Esophagus squamous epithelium (tissue), 5 donors: ENCODE measurements around the gene LRCH4. TPM values are rescaled to one million over a fixed set of nuclear protein-coding genes. Genes with fewer than 3 reads are reported as not detected.

Source experiments
- DNase-seq: peaks from one replicate; lab custom pipeline; 2025; lab: John Stamatoyannopoulos, UW
- H3K27ac ChIP-seq, 4 donors: fragments of 200-600 bp; sonication (generic); one replicate each; pipeline ENCODE4 v1.5.1; 2016 to 2019; ENCODE audit warnings: mild to moderate bottlenecking in 1 of 4
- H3K27me3 ChIP-seq, 4 donors: fragments of 200-600 bp; sonication (generic); 1 replicate in 3 of 4; 2 replicates in 1 of 4; pipeline versions ENCODE4 v1.5.1 to v1.6.0; 2017 to 2021; ENCODE audit warnings: antibody characterized with exemption in 1 of 4
- H3K36me3 ChIP-seq, 3 donors: fragments of 200-600 bp; sonication (generic); one replicate each; pipeline ENCODE4 v1.5.1; 2016 to 2019
- H3K4me1 ChIP-seq, 3 donors: fragments of 200-600 bp; sonication (generic); one replicate each; pipeline ENCODE4 v1.5.1; 2017 to 2019
- H3K4me3 ChIP-seq, 4 donors: fragments of 200-600 bp; sonication (generic); 1 replicate in 3 of 4; 2 replicates in 1 of 4; pipeline ENCODE4 v1.5.1; 2016 to 2019; ENCODE audit warnings: mild to moderate bottlenecking in 2 of 4, moderate library complexity in 1 of 4
- H3K9me3 ChIP-seq, 3 donors: fragments of 200-600 bp; sonication (generic); one replicate each; pipeline ENCODE4 v1.5.1; 2016 to 2019
- CTCF ChIP-seq, 6 experiments: fragments of 450-650 bp in 4 of 6; fragments of 200-600 bp in 2 of 6; sonication (generic) in 2 of 6; IDR thresholded peaks; one replicate each; pipeline ENCODE4 v1.5.1; 2016 to 2019; ENCODE audit warnings: antibody characterized with exemption in 6 of 6, mild to moderate bottlenecking in 4 of 6, moderate library complexity in 4 of 6
- POLR2A ChIP-seq, 4 donors: fragments of 450-650 bp; IDR thresholded peaks; one replicate each; pipeline ENCODE4 v1.6.1; 2017; ENCODE audit warnings: antibody characterized with exemption in 4 of 4, mild to moderate bottlenecking in 4 of 4, moderate library complexity in 3 of 4
- WGBS, 2 donors: methylation state at CpG; one replicate each; pipeline ENCODE4 v1.1.5; 2018; 5-methylcytosine and 5-hydroxymethylcytosine counted together
- intact Hi-C: fragments of 100-400 bp; cut with DNase I; formaldehyde crosslinking; loops from one replicate; pipeline ENCODE4 v1.15.0; 2022
- total RNA-seq, 4 donors: library from RNA; depleted of rRNA; stranded (reverse); fragments of >200 nt; gene quantifications; one replicate each; pipeline ENCODE4 v1.1.0, GENCODE V29; 2016
- donor health status: DM: yes; HTN: yes; CAD: no.

Gene LRCH4
- total RNA-seq, 4 donors from 2014 or later: 50.1 to 84.0 (median 70.4) TPM

GRCh38 chr7:100574362-100575205, 11.3 kb downstream of the LRCH4 start:
- intact Hi-C loops: no loop called here
- WGBS, 2 donors: 91 to 95% methylated on average over 29 to 31 of the region's 44 CpGs

DNA sequence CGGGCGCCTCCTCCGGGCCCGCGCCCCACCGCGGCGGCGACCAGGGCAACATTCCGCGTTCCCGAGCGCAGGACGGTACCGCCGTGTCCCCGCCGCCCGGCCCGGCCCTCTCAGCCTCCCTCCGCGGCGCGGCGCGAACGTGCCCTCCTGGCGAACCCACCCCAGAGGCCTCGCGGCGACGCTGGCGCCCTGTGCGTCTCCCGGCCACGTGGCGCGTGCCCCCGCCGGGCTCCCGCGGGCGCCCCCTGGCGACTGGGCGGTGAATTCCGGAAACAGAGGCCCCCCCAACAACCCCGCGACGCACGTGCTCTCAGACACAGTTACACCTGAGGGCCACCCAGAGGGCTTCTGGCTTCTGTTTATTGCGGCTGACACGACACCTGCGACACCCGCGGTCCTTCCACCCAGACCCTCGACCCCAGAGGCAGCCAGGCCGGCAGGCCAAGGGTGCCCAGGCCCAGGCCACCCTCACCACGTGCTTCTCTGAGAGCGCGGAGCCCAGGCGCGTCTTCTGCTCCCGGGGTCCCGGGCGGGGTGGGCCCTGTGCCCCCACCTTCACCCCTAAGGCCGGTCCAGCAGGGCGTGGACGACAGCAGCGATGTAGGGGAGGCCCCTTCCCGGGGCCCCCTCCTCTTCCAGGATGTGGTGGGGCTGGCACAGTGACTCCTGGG, 12.1 kb downstream of the LRCH4 start, which contains the start of gene SAP25:
Gene SAP25 (minus strand): TSS at position 210 of the 671 bp plus-strand sequence. CDS start 158 bp downstream, at position 52.
- no peak for DNase-seq
- no peak for TF ChIP-seq CTCF (IDR thresholded peaks at IDR 0.05)
- no peak within 1 kb of the TSS for H3K4me3 ChIP-seq
- no peaks in the 10 kb centered on the region for H3K9me3 ChIP-seq
- no peak within 1 kb of the TSS for H3K27ac ChIP-seq
- intact Hi-C loops: no loop called here
- peaks cover 40 to 58% (median 40%) of the 10 kb centered on the region in 3 donors for H3K36me3 ChIP-seq
- WGBS, 2 donors: no CpG with 5 or more reads among the region's 70 CpGs
- peaks cover 12 to 28% (median 19%) of the 10 kb centered on the region in 3 donors for H3K4me1 ChIP-seq
- H3K27me3 ChIP-seq: peaks cover 0 to 17% (median 0%) of the 10 kb centered on the region in 4 donors

More at GRCh38 chr7:100574362-100575205, 11.3 kb downstream of the LRCH4 start:
- no peak for DNase-seq
- H3K36me3 ChIP-seq: peaks cover 40 to 65% (median 44%) of the 10 kb centered on the region in 3 donors
- no peaks in the 10 kb centered on the region for H3K9me3 ChIP-seq
- no peak overlapping the region for H3K4me3 ChIP-seq
- peaks cover 8 to 20% (median 14%) of the 10 kb centered on the region in 3 donors for H3K4me1 ChIP-seq
- H3K27ac ChIP-seq: no peak overlapping the region
- peaks cover 0 to 17% (median 0%) of the 10 kb centered on the region in 4 donors for H3K27me3 ChIP-seq
- TF ChIP-seq CTCF (IDR thresholded peaks at IDR 0.05): no peak
- no peak for TF ChIP-seq POLR2A (IDR thresholded peaks at IDR 0.05)

- H3K27me3 ChIP-seq: peaks cover 0 to 17% (median 0%) of the 10 kb centered on the region in 4 donors
- no peak for TF ChIP-seq CTCF (IDR thresholded peaks at IDR 0.05)
- TF ChIP-seq POLR2A (IDR thresholded peaks at IDR 0.05): no peak
- H3K36me3 ChIP-seq: peaks cover 33 to 51% (median 35%) of the 10 kb centered on the region in 3 donors
- peaks cover 12 to 35% (median 19%) of the 10 kb centered on the region in 3 donors for H3K4me1 ChIP-seq
- WGBS, 2 donors: 90 to 100% methylated on average over 1 to 2 of the region's 30 CpGs
- H3K4me3 ChIP-seq: no peak overlapping the region
- intact Hi-C loops: no loop called here
- no peaks in the 10 kb centered on the region for H3K9me3 ChIP-seq
- DNase-seq: no peak
- H3K27ac ChIP-seq: no peak overlapping the region
Observed at GRCh38 chr7:100572949-100573675, 12.8 kb downstream of the LRCH4 start.

DNA sequence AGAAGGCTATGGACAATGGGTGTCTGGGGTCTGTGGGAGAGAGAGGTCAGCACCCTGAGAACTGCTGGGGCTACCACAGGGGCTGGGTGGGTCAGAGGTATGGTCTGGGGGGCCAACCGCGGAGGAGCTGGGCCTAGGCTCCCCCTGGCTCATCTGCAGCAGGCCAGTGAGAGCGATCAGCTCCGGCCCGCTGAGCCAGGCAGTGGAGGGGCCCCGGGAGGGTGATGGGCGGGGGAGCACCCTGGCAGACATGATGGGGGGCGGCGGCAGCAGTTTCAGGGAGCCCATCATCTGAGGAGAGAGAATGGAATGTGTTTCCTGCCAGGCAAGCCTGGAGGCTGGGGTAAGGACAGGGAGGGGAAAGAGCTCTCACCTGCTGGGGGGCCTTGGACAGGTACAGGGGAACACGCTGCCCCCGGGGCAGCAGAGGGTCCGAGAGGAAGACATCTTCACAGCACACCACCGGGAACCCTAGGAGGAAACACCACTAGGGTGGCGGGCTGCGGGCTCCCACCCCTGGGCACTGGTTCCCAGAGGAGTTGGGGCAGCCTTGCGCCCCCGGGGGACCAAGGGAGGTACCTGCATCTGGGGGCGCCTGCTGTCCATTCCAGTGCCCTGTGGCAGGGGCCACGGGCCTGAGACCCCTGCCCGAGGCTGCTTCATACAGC, 13.5 kb downstream of the LRCH4 start:
- no peak overlapping the region for H3K27ac ChIP-seq
- no peak overlapping the region for H3K4me3 ChIP-seq
- TF ChIP-seq CTCF (IDR thresholded peaks at IDR 0.05) (no peak), POLR2A (IDR thresholded peaks at IDR 0.05) (no peak)
- H3K9me3 ChIP-seq: no peaks in the 10 kb centered on the region
- intact Hi-C loops: no loop called here
- WGBS, 2 donors: 83 to 93% methylated on average over 6 to 11 of the region's 20 CpGs
- peaks cover 26 to 44% (median 29%) of the 10 kb centered on the region in 3 donors for H3K36me3 ChIP-seq
- H3K27me3 ChIP-seq: peaks cover 0 to 17% (median 0%) of the 10 kb centered on the region in 4 donors
- DNase-seq: no peak
- peaks cover 12 to 42% (median 19%) of the 10 kb centered on the region in 3 donors for H3K4me1 ChIP-seq
